Cardiac muscle cell (in vitro differentiated cells and primary cell): ENCODE data around the gene HTR1D. TPM values are rescaled to one million over a fixed set of nuclear protein-coding genes. Genes with fewer than 3 reads are reported as not detected.

Experiments used
- DNase-seq, 2 donors: peaks; one replicate each; pipeline versions ENCODE4 v3.0.0 to v3.0.0-alpha.2; 2010 to 2017; ENCODE audit warnings: low read depth in 1 of 2, low spot score in 1 of 2
- H3K27ac ChIP-seq: fragments of 200-600 bp; sonication (generic); 2 replicates; pipeline ENCODE4 v1.5.1; 2016
- H3K27me3 ChIP-seq: fragments of 200-600 bp; sonication (generic); 2 replicates; pipeline ENCODE4 v1.6.0; 2016; ENCODE audit warnings: control low read depth
- H3K36me3 ChIP-seq: fragments of 200-600 bp; sonication (generic); 2 replicates; pipeline ENCODE4 v1.5.1; 2016; ENCODE audit warnings: control low read depth
- H3K4me1 ChIP-seq: fragments of 200-600 bp; sonication (generic); 2 replicates; pipeline ENCODE4 v1.8.1; 2017; ENCODE audit warnings: low read depth, mild to moderate bottlenecking, mixed run types
- H3K4me3 ChIP-seq: fragments of 200-600 bp; sonication (generic); 2 replicates; pipeline ENCODE4 v1.5.1; 2016; ENCODE audit warnings: mild to moderate bottlenecking
- H3K9me3 ChIP-seq: fragments of 200-600 bp; sonication (generic); 2 replicates; pipeline ENCODE4 v1.5.1; 2017; ENCODE audit warnings: low read depth, mild to moderate bottlenecking, control low read depth
- CTCF ChIP-seq: IDR thresholded peaks from 2 replicates; pipeline ENCODE4 v1.5.1; 2012; ENCODE audit warnings: low read depth, mild to moderate bottlenecking, low read length
- polyA plus RNA-seq: library from polyadenylated mRNA; unstranded; fragments of >200 nt; fragmentation: Nextera tagmentation; extraction: Ambion mirVana; gene quantifications from 2 replicates; pipeline ENCODE4 v1.2.1, GENCODE V29; 2016
- total RNA-seq: library from RNA; depleted of rRNA; stranded (reverse); fragments of >200 nt; gene quantifications from 2 replicates; pipeline ENCODE4 v1.2.3, GENCODE V29; 2016

Gene HTR1D
- total and polyA plus RNA-seq, 2 experiments from 2014 or later = 0.09 TPM; not detected in 1

DNA sequence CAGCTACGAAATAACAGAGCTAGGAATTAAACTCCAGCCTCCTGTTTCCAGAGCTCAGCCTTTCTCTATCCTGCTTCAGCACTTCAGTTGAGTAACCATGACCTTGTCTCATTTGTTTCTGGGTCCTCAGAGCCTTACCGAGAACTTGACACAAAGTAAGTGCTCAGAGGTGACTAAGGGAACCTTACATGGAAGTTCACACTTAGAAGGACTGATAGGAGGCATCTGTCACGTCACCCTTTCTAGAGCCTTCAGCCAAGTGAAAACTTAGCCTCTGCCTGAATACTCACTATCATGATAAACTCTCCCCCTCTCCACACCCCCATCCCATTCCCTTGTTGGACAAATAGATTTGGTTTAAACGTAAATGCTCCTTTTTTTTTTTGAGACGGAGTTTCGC, 38.9 kb downstream of the HTR1D start:
- peak; percentile 20 to 44 for DNase-seq
- Histone ChIP-seq H3K27me3 (peaks cover 32% of the 10 kb centered on the region), H3K9me3 (no peaks in the 10 kb centered on the region), H3K27ac (no peak overlapping the region), H3K4me1 (peaks cover 7% of the 10 kb centered on the region), H3K36me3 (no peaks in the 10 kb centered on the region), H3K4me3 (no peak overlapping the region)
- TF ChIP-seq CTCF = no peak

DNA sequence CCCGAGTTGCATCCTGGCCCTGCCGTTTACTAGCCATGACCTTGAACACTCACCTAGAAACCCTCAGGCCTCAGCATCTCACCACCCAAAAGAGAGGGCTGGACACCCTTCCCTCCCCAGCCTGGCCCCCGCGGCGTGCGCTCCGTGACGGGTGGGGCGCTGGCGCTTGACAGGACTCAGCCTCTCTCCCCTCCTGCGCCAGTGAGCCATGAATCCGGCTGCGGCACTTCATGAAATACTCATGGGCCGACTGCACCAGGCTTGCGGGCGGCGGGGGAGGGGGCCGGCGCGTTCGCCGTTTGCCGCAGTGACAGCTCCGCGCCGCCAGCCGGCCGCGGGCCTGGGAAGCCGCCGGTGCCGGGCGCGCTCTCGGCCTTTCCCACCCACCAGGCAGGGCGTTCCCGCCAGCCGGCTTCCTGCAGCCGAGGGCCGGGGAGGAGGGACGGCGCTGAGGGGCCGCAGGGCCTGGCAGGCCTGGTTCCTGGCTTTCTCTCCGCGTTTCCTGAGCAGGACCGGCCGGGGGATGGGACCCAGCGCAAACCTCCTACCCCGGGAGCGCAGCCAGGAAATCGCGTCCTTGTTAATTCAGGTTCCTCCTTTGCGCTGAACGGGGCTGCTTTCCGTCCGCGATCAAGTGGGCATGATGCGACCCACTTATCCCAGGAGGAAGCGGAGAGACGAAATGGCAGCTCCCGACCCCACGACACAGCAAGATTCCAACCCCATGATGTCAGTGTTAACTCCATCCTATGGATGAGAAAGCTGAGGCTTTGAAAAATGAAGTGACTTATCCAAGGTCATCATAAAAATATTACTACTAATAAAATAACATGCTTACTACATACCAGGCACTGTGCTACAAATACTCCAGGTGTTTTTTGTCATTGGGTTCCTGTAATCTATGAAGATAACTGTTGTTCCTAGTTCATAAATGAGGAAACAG, 39.6 kb downstream of the HTR1D start:
- peak overlapping the region; percentile 24 for H3K27ac ChIP-seq
- no peaks in the 10 kb centered on the region for H3K9me3 ChIP-seq
- DNase-seq = peak; percentile 89 to 94
- no peaks in the 10 kb centered on the region for H3K36me3 ChIP-seq
- H3K4me1 ChIP-seq = peaks cover 7% of the 10 kb centered on the region
- H3K27me3 ChIP-seq = peaks cover 32% of the 10 kb centered on the region
- peak overlapping the region; percentile 11 for H3K4me3 ChIP-seq
- no peak for TF ChIP-seq CTCF

DNA sequence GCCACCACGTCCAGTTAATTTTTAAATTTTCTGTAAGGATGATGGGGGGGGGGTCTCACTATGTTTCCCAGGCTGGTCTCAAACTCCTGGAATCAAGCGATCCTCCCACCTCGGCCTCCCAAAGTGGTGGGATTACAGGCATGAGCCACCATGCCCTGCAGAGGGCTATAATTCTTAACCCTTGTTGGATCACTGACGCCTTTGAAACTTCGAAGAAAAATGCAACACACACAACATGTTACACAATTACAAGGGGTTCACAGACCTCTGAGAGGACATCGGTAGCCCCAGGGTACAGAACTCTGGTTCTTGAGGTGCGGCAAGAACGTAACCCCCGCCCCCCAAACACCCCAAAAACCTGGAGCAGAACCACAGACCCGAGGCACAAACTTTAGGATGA, 40.3 kb downstream of the HTR1D start:
- Histone ChIP-seq H3K4me1 (peaks cover 7% of the 10 kb centered on the region), H3K4me3 (peak overlapping the region; percentile 11), H3K27ac (peak overlapping the region; percentile 24), H3K27me3 (peaks cover 32% of the 10 kb centered on the region), H3K36me3 (no peaks in the 10 kb centered on the region), H3K9me3 (no peaks in the 10 kb centered on the region)
- TF ChIP-seq CTCF = no peak
- peak in 1 of 2 donors; percentile 21 for DNase-seq

DNA sequence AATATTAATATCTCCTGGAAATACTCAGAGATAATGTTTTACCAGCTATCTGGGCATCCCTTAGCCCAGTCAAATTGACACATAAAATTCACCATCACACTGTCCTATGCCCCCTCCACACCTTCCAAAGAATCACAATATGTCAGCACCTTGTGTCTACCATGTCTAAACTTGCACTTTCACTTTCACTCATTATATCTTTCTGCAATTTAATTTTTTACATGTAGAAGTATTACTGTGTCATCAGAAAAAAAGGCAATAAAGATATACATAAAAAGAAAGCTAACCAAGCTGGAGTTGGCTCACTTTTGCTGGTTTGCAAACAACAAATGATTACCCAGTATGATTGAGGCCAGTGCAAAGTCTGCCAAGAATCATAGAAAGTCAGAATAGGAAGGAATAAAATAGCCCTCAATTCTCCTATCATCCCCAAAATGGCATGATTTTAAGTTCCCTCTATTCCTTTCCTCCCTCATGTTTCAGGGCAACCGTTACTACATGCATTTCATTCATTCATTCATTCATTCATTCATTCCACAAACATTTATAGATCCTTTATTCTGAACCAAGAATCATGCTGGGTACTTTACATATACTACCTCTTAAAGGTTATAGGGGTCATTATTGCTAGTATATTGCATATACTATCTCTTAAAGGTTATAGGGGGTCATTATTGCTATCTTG, 42.7 kb downstream of the HTR1D start:
- Histone ChIP-seq H3K36me3 (no peaks in the 10 kb centered on the region), H3K4me3 (no peak overlapping the region), H3K27ac (no peak overlapping the region), H3K27me3 (peaks cover 26% of the 10 kb centered on the region), H3K9me3 (no peaks in the 10 kb centered on the region), H3K4me1 (peaks cover 7% of the 10 kb centered on the region)
- DNase-seq = no peak
- TF ChIP-seq CTCF = no peak

DNA sequence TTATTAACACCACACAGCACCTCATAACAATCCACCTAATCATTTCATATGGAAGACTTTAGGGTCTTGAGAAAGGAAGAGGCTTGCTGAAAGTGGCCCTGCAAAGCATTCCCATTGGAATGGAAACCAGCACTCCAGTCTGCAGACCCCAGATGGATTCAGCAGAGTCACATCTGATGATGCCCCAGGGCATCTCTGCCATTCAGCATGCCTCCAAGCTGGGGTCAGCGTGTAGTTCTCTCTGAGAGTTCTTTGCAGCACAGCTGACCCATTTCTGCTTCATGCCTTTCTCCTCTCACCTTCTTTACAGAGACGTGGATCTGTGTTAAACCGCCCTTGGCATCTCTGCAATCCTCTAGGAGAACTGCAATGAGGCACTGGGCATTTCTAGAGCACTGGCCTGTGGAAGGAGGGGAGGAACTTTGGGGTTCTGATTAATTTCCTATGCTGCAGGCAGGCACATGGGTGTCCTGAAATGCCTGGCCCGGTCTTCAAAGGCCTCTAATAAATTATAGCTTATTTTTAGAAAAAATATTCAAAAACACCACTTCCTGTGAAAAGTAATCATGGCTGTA, 46.0 kb downstream of the HTR1D start:
- H3K9me3 ChIP-seq = no peaks in the 10 kb centered on the region
- no peak overlapping the region for H3K4me3 ChIP-seq
- H3K36me3 ChIP-seq = no peaks in the 10 kb centered on the region

More for the DNA sequence above, 46.0 kb downstream of the HTR1D start:
- Histone ChIP-seq H3K27me3 (peaks cover 18% of the 10 kb centered on the region), H3K4me1 (peaks cover 6% of the 10 kb centered on the region), H3K27ac (no peak overlapping the region)
- DNase-seq = no peak
- no peak for TF ChIP-seq CTCF
